Liver (tissue), 9 donors: ENCODE results near the gene XYLT1. TPM values are rescaled to one million over a fixed set of nuclear protein-coding genes. Genes with fewer than 3 reads are reported as not detected.

Source experiments
- DNase-seq: peaks from one replicate; pipeline ENCODE4 v3.0.0-alpha.2; 2017; ENCODE audit warnings: low spot score
- H3K27ac ChIP-seq, 2 donors: one replicate each; pipeline ENCODE4 v1.7.0; 2013; ENCODE audit warnings: inconsistent platforms in 2 of 2, low read length in 2 of 2, control low read depth in 1 of 2, low read depth in 1 of 2, mild to moderate bottlenecking in 1 of 2
- H3K27me3 ChIP-seq, 4 donors: one replicate each; pipeline versions ENCODE4 v1.6.1 to v1.7.0; 2013; ENCODE audit warnings: low read length in 3 of 4, inconsistent platforms in 1 of 4, mild to moderate bottlenecking in 1 of 4, moderate library complexity in 1 of 4; ENCODE audit not compliant: control insufficient read depth in 4 of 4, insufficient read depth in 4 of 4
- H3K36me3 ChIP-seq, 4 donors: one replicate each; pipeline versions ENCODE4 v1.6.1 to v1.7.0; 2013; ENCODE audit warnings: low read length in 3 of 4, mild to moderate bottlenecking in 3 of 4, low read depth in 1 of 4, moderate library complexity in 1 of 4; ENCODE audit not compliant: control insufficient read depth in 4 of 4, insufficient read depth in 3 of 4
- H3K4me1 ChIP-seq, 4 donors: one replicate each; pipeline versions ENCODE4 v1.6.1 to v1.7.0; 2013; ENCODE audit warnings: low read length in 3 of 4, mild to moderate bottlenecking in 3 of 4, moderate library complexity in 1 of 4; ENCODE audit not compliant: control insufficient read depth in 4 of 4, insufficient read depth in 4 of 4
- H3K4me3 ChIP-seq, 3 donors: one replicate each; pipeline versions ENCODE4 v1.6.1 to v1.7.0; 2013; ENCODE audit warnings: low read length in 3 of 3, control low read depth in 1 of 3, low read depth in 1 of 3, mild to moderate bottlenecking in 1 of 3
- H3K9ac ChIP-seq, 2 donors: one replicate each; pipeline ENCODE4 v1.7.0; 2013; ENCODE audit warnings: low read length in 2 of 2, mild to moderate bottlenecking in 2 of 2, moderate library complexity in 2 of 2, control low read depth in 1 of 2, low read depth in 1 of 2
- H3K9me3 ChIP-seq, 4 donors: one replicate each; pipeline versions ENCODE4 v1.6.1 to v1.7.0; 2013; ENCODE audit warnings: low read length in 3 of 4; ENCODE audit not compliant: control insufficient read depth in 4 of 4
- ATF3 ChIP-seq: IDR thresholded peaks from 2 replicates; pipeline ENCODE4 v1.6.1; 2016; ENCODE audit warnings: antibody characterized with exemption
- CTCF ChIP-seq: fragments of 150-350 bp; IDR thresholded peaks from 2 replicates; pipeline ENCODE4 v1.5.1; 2017; ENCODE audit warnings: improper control_type of control experiment, low read depth, low read length; ENCODE audit not compliant: missing input control
- EGR1 ChIP-seq, 2 donors: IDR thresholded peaks; 2 replicates each; pipeline ENCODE4 v1.6.1; 2016 to 2018; ENCODE audit warnings: antibody characterized with exemption in 2 of 2, low read depth in 2 of 2
- FOXA1 ChIP-seq: IDR thresholded peaks from 2 replicates; pipeline ENCODE4 v1.6.1; 2016; ENCODE audit warnings: antibody characterized with exemption
- FOXA2 ChIP-seq: IDR thresholded peaks from 2 replicates; pipeline ENCODE4 v1.6.1; 2016; ENCODE audit warnings: antibody characterized with exemption
- GABPA ChIP-seq, 2 donors: IDR thresholded peaks in 1 of 2; conservative IDR thresholded peaks in 1 of 2; 2 replicates each; pipeline ENCODE4 v1.6.1; 2016; ENCODE audit warnings: antibody characterized with exemption in 2 of 2, mild to moderate bottlenecking in 1 of 2, moderate library complexity in 1 of 2
- HNF4A ChIP-seq, 2 donors: conservative IDR thresholded peaks; 2 replicates each; pipeline ENCODE4 v1.6.1; 2016; ENCODE audit warnings: antibody characterized with exemption in 2 of 2, mild to moderate bottlenecking in 2 of 2
- HNF4G ChIP-seq: IDR thresholded peaks from 2 replicates; pipeline ENCODE4 v1.6.1; 2016; ENCODE audit warnings: antibody characterized with exemption
- MAX ChIP-seq: IDR thresholded peaks from 2 replicates; pipeline ENCODE4 v1.6.1; 2016; ENCODE audit warnings: antibody characterized with exemption
- RAD21 ChIP-seq, 2 donors: IDR thresholded peaks; 2 replicates each; pipeline ENCODE4 v1.6.1; 2016; ENCODE audit warnings: antibody characterized with exemption in 2 of 2, mild to moderate bottlenecking in 2 of 2
- REST ChIP-seq: IDR thresholded peaks from 2 replicates; pipeline ENCODE4 v1.6.1; 2016; ENCODE audit warnings: antibody characterized with exemption, mild to moderate bottlenecking
- RXRA ChIP-seq, 2 donors: IDR thresholded peaks; 2 replicates each; pipeline ENCODE4 v1.6.1; 2017 to 2018; ENCODE audit warnings: antibody characterized with exemption in 2 of 2, mild to moderate bottlenecking in 1 of 2
- SP1 ChIP-seq: IDR thresholded peaks from 2 replicates; pipeline ENCODE4 v1.6.1; 2018; ENCODE audit warnings: antibody characterized with exemption, mild to moderate bottlenecking
- TAF1 ChIP-seq: conservative IDR thresholded peaks from 2 replicates; pipeline ENCODE4 v1.6.1; 2016; ENCODE audit warnings: antibody characterized with exemption, mild to moderate bottlenecking
- YY1 ChIP-seq: IDR thresholded peaks from 2 replicates; pipeline ENCODE4 v1.6.1; 2016; ENCODE audit warnings: antibody characterized with exemption, mild to moderate bottlenecking
- WGBS: extraction: QIAGEN DNeasy Blood & Tissue Kit; methylation state at CpG from one replicate; pipeline ENCODE4 v1.1.7; 2013; 5-methylcytosine and 5-hydroxymethylcytosine counted together
- polyA plus RNA-seq, 2 donors: library from polyadenylated mRNA; stranded (reverse) in 1 of 2; unstranded in 1 of 2; fragments of 200-250 nt in 1 of 2; fragments of >200 nt in 1 of 2; fragmentation: Nextera tagmentation in 1 of 2; extraction: Ambion mirVana in 1 of 2; gene quantifications; one replicate each; pipeline versions ENCODE4 v1.2.1 to v1.2.3, GENCODE V29; 2013 to 2015
- total RNA-seq, 2 donors: library from RNA; depleted of rRNA; stranded (reverse); fragments of >200 nt; gene quantifications; one replicate each; pipeline ENCODE4 v1.2.3, GENCODE V29; 2014
- donor health status: healthy.
- donor health status: healthy.
- donor health status: healthy.
- donor health status: healthy.
- donor health status: healthy.

XYLT1 gene
- total and polyA plus RNA-seq, 4 donors, result 0.25 to 2.3 (median 0.53) TPM

GRCh38 chr16:17474037-17474436, 3.3 kb upstream of the XYLT1 start:
- Histone ChIP-seq H3K4me3 (no peak overlapping the region), H3K27me3 (peaks cover 0 to 10% (median 3%) of the 10 kb centered on the region in 4 donors), H3K4me1 (peaks cover 0 to 9% (median 4%) of the 10 kb centered on the region in 4 donors), H3K9ac (no peak overlapping the region), H3K27ac (no peak overlapping the region), H3K36me3 (no peaks in the 10 kb centered on the region), H3K9me3 (no peaks in the 10 kb centered on the region)
- DNase-seq, result no peak
- TF ChIP-seq RAD21 (IDR thresholded peaks at IDR 0.05) (no peak), EGR1 (IDR thresholded peaks at IDR 0.05; ENCODE audit: low read depth in 2 of 2) (no peak), CTCF (no peak), GABPA (IDR thresholded peaks at IDR 0.05 in 1 of 2, conservative IDR thresholded peaks at IDR 0.05 in 1 of 2) (no peak), TAF1 (no peak), HNF4A (conservative IDR thresholded peaks at IDR 0.05) (no peak), YY1 (no peak), ATF3 (no peak), REST (no peak), FOXA2 (no peak), MAX (no peak), HNF4G (no peak), RXRA (IDR thresholded peaks at IDR 0.05) (no peak), FOXA1 (no peak), SP1 (no peak)
- 28% methylated on average over 4 of the region's 4 CpGs for WGBS

GRCh38 chr16:17471719-17472461, 1.1 kb upstream of the XYLT1 start:
- TF ChIP-seq HNF4A (conservative IDR thresholded peaks at IDR 0.05), result no peak
- Histone ChIP-seq H3K4me1 (peaks cover 0 to 9% (median 4%) of the 10 kb centered on the region in 4 donors), H3K4me3 (no peak overlapping the region), H3K9ac (no peak overlapping the region), H3K36me3 (no peaks in the 10 kb centered on the region), H3K9me3 (no peaks in the 10 kb centered on the region), H3K27me3 (peaks cover 0 to 17% (median 4%) of the 10 kb centered on the region in 4 donors), H3K27ac (no peak overlapping the region)
- DNase-seq, result no peak
- WGBS, result 72% methylated on average over 15 of the region's 15 CpGs
